H9 (cell line): ENCODE data around the gene ZNF146. TPM values are rescaled to one million over a fixed set of nuclear protein-coding genes. Genes with fewer than 3 reads are reported as not detected.

Source experiments
- DNase-seq: peaks from one replicate; pipeline ENCODE4 v3.0.0-alpha.2; 2017
- H2AFZ ChIP-seq: one replicate; pipeline ENCODE4 v1.6.1; 2013; ENCODE audit warnings: mild to moderate bottlenecking, low read length, control low read depth, moderate library complexity
- H2AK5ac ChIP-seq: 2 replicates; pipeline ENCODE4 v1.6.1; 2013; ENCODE audit warnings: low read length, control low read depth, mixed read lengths; ENCODE audit not compliant: insufficient read length
- H2BK120ac ChIP-seq: one replicate; pipeline ENCODE4 v1.6.1; 2013; ENCODE audit warnings: low read depth, mild to moderate bottlenecking, low read length, control low read depth, inconsistent platforms; ENCODE audit not compliant: poor library complexity, severe bottlenecking
- H2BK12ac ChIP-seq: 2 replicates; pipeline ENCODE4 v1.6.1; 2013; ENCODE audit warnings: low read length, control low read depth, mixed read lengths, low read depth; ENCODE audit not compliant: insufficient read length
- H2BK15ac ChIP-seq: 2 replicates; pipeline ENCODE4 v1.6.1; 2013; ENCODE audit warnings: low read depth, low read length, control low read depth
- H2BK20ac ChIP-seq: one replicate; pipeline ENCODE4 v1.6.1; 2013; ENCODE audit warnings: low read depth, mild to moderate bottlenecking, low read length, control low read depth, inconsistent platforms; ENCODE audit not compliant: poor library complexity, severe bottlenecking
- H2BK5ac ChIP-seq: 2 replicates; pipeline ENCODE4 v1.6.1; 2013; ENCODE audit warnings: low read length, control low read depth, mixed read lengths; ENCODE audit not compliant: insufficient read length
- H3K14ac ChIP-seq: 2 replicates; pipeline ENCODE4 v1.6.1; 2013; ENCODE audit warnings: low read length, control low read depth; ENCODE audit not compliant: insufficient read depth
- H3K18ac ChIP-seq: 2 replicates; pipeline ENCODE4 v1.6.1; 2013; ENCODE audit warnings: low read depth, mild to moderate bottlenecking, mixed read lengths, low read length, control low read depth; ENCODE audit not compliant: insufficient read length
- H3K23ac ChIP-seq: 2 replicates; pipeline ENCODE4 v1.6.1; 2013; ENCODE audit warnings: low read length, control low read depth, mixed read lengths, low read depth; ENCODE audit not compliant: insufficient read length
- H3K23me2 ChIP-seq: 2 replicates; pipeline ENCODE4 v1.6.1; 2013; ENCODE audit warnings: low read depth, mild to moderate bottlenecking, mixed read lengths, low read length, control low read depth; ENCODE audit not compliant: insufficient read length, poor library complexity, severe bottlenecking
- H3K27ac ChIP-seq: 2 replicates; pipeline ENCODE4 v1.5.1; 2013; ENCODE audit warnings: low read length, control low read depth, mixed read lengths, low read depth; ENCODE audit not compliant: insufficient read length
- H3K27me3 ChIP-seq: 2 replicates; pipeline ENCODE4 v1.6.1; 2013; ENCODE audit warnings: low read length, control low read depth, inconsistent platforms; ENCODE audit not compliant: insufficient read depth
- H3K4ac ChIP-seq: 2 replicates; pipeline ENCODE4 v1.6.1; 2013; ENCODE audit warnings: low read depth, mild to moderate bottlenecking, control low read depth, inconsistent platforms, low read length, moderate library complexity
- H3K4me1 ChIP-seq: 2 replicates; pipeline ENCODE4 v1.6.1; 2013; ENCODE audit warnings: low read length, control low read depth, inconsistent platforms; ENCODE audit not compliant: insufficient read depth
- H3K4me2 ChIP-seq: 2 replicates; pipeline ENCODE4 v1.6.1; 2013; ENCODE audit warnings: low read length, control low read depth, mixed read lengths; ENCODE audit not compliant: insufficient read length, insufficient read depth
- H3K56ac ChIP-seq: 2 replicates; pipeline ENCODE4 v1.6.1; 2013; ENCODE audit warnings: low read depth, mild to moderate bottlenecking, mixed read lengths, low read length, control low read depth; ENCODE audit not compliant: insufficient read length
- H3K79me1 ChIP-seq: 2 replicates; pipeline ENCODE4 v1.6.1; 2013; ENCODE audit warnings: low read depth, mild to moderate bottlenecking, moderate library complexity, low read length, control low read depth, inconsistent platforms; ENCODE audit not compliant: insufficient read depth, poor library complexity, severe bottlenecking
- H3K79me2 ChIP-seq: 2 replicates; pipeline ENCODE4 v1.6.1; 2013; ENCODE audit warnings: low read length, control low read depth, inconsistent platforms; ENCODE audit not compliant: insufficient read depth
- H3K9ac ChIP-seq: 2 replicates; pipeline ENCODE4 v1.6.1; 2013; ENCODE audit warnings: low read length, control low read depth, mixed read lengths; ENCODE audit not compliant: insufficient read length; ENCODE audit errors: extremely low read depth
- H3K9me3 ChIP-seq: one replicate; pipeline ENCODE4 v1.6.1; 2013; ENCODE audit warnings: low read depth, low read length, inconsistent platforms; ENCODE audit not compliant: control insufficient read depth
- H3T11ph ChIP-seq: one replicate; pipeline ENCODE4 v1.6.1; 2013; ENCODE audit warnings: mild to moderate bottlenecking, low read length, control low read depth, inconsistent platforms
- H4K20me1 ChIP-seq: one replicate; pipeline ENCODE4 v1.6.1; 2013; ENCODE audit not compliant: control insufficient read depth, insufficient read length, insufficient read depth
- H4K5ac ChIP-seq: 2 replicates; pipeline ENCODE4 v1.6.1; 2013; ENCODE audit warnings: low read depth, mild to moderate bottlenecking, mixed read lengths, low read length, control low read depth; ENCODE audit not compliant: insufficient read length
- H4K8ac ChIP-seq: replicated peaks from 2 replicates; pipeline ENCODE4 v1.6.1; 2013; ENCODE audit warnings: low read length, control low read depth, mixed read lengths, low read depth; ENCODE audit not compliant: insufficient read length
- H4K91ac ChIP-seq: 2 replicates; pipeline ENCODE4 v1.6.1; 2013; ENCODE audit warnings: low read depth, mild to moderate bottlenecking, moderate library complexity, mixed read lengths, low read length, control low read depth; ENCODE audit not compliant: insufficient read length
- H3K27ac Mint-ChIP-seq, 3 experiments: 2 replicates in 2 of 3; 3 replicates in 1 of 3; pipeline ENCODE4 v1.8.0; 2020 to 2021; ENCODE audit warnings: mixed read lengths in 3 of 3, mild to moderate bottlenecking in 1 of 3, moderate library complexity in 1 of 3
- H3K27me3 Mint-ChIP-seq: 2 replicates; pipeline ENCODE4 v1.8.0; 2021; ENCODE audit warnings: low read depth, mild to moderate bottlenecking, moderate library complexity, mixed read lengths
- H3K36me3 Mint-ChIP-seq, 3 experiments: 2 replicates in 2 of 3; 3 replicates in 1 of 3; pipeline ENCODE4 v1.8.0; 2020 to 2021; ENCODE audit warnings: low read depth in 3 of 3, mixed read lengths in 3 of 3; ENCODE audit not compliant: insufficient read depth in 1 of 3
- H3K4me1 Mint-ChIP-seq, 2 experiments: 2 replicates each; pipeline ENCODE4 v1.8.0; 2020; ENCODE audit warnings: mixed read lengths in 2 of 2
- H3K4me3 Mint-ChIP-seq, 2 experiments: 2 replicates in 1 of 2; 3 replicates in 1 of 2; pipeline ENCODE4 v1.8.0; 2020 to 2021; ENCODE audit warnings: mild to moderate bottlenecking in 2 of 2, mixed read lengths in 2 of 2, moderate library complexity in 1 of 2
- H3K9me3 Mint-ChIP-seq, 2 experiments: 2 replicates in 1 of 2; 3 replicates in 1 of 2; pipeline ENCODE4 v1.8.0; 2020; ENCODE audit warnings: mild to moderate bottlenecking in 2 of 2, mixed read lengths in 2 of 2, moderate library complexity in 1 of 2
- WGBS: extraction: QIAGEN DNeasy Blood & Tissue Kit; methylation state at CpG from one replicate; pipeline ENCODE4 v1.1.7; 2013; ENCODE audit warnings: missing lambda C conversion rate, low lambda C conversion rate, mixed read lengths; ENCODE audit not compliant: insufficient read length; ENCODE audit errors: extremely low coverage; 5-methylcytosine and 5-hydroxymethylcytosine counted together
- total RNA-seq: library from RNA; stranded (reverse); gene quantifications from 2 replicates; pipeline ENCODE4 v1.2.1, GENCODE V29; 2021
- TF ChIP-seq, protein P1 (sequence below): fragments of 200-600 bp; sonication (generic); conservative IDR thresholded peaks from 3 replicates; pipeline ENCODE4 v1.8.0; 2021; ENCODE audit warnings: antibody characterized with exemption, mild to moderate bottlenecking

Gene ZNF146
- total RNA-seq, 1 experiment from 2014 or later = 166 TPM

DNA sequence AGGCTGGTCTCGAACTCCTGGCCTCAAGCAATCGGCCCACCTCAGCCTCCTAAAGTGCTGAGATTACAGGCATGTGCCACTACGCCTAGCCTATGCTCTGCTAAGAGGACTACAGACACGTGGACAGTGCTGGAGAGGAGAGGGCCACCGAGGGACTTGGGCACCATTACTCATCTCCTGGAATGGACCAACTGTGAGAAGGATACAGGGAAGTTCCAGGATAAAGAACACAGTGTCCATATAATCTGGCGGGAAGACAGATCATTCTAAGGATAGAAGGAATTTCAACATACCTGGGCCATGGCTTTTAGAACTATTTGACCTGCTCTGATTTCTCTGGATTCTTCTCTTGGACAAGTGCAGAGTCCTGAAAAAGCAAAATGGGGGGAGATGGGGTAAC lies 13.2 kb upstream of the ZNF146 start:
- H3K56ac ChIP-seq = no peak overlapping the region
- Mint-ChIP-seq H3K36me3 (no peaks in the 10 kb centered on the region), H3K27ac (no peak overlapping the region), H3K27me3 (no peaks in the 10 kb centered on the region; the same call in none of the 2 replicates), H3K4me1 (no peaks in the 10 kb centered on the region; a peak in 1 of 4 replicates), H3K9me3 (no peaks in the 10 kb centered on the region), H3K4me3 (no peak overlapping the region)
- no peak overlapping the region for H3T11ph ChIP-seq
- H2BK15ac ChIP-seq = no peak overlapping the region
- no peak overlapping the region for H3K4ac ChIP-seq
- H4K8ac ChIP-seq = no peak overlapping the region
- H3K9ac ChIP-seq = no peak overlapping the region
- H3K4me2 ChIP-seq = no peak overlapping the region
- no peaks in the 10 kb centered on the region for H4K20me1 ChIP-seq
- no peak overlapping the region for H3K23ac ChIP-seq
- no peak overlapping the region for H4K91ac ChIP-seq
- H2AK5ac ChIP-seq = no peak overlapping the region
- no peak for DNase-seq
- H4K5ac ChIP-seq = no peak overlapping the region
- H2BK12ac ChIP-seq = no peak overlapping the region
- no peak overlapping the region for H2BK5ac ChIP-seq
- H3K79me1 ChIP-seq = no peaks in the 10 kb centered on the region
- no CpG with 5 or more reads among the region's 6 CpGs for WGBS
- no peaks in the 10 kb centered on the region for H3K9me3 ChIP-seq
- H3K23me2 ChIP-seq = no peaks in the 10 kb centered on the region
- no peak overlapping the region for H2BK20ac ChIP-seq
- H2BK120ac ChIP-seq = no peak overlapping the region
- TF ChIP-seq, protein P1, sequence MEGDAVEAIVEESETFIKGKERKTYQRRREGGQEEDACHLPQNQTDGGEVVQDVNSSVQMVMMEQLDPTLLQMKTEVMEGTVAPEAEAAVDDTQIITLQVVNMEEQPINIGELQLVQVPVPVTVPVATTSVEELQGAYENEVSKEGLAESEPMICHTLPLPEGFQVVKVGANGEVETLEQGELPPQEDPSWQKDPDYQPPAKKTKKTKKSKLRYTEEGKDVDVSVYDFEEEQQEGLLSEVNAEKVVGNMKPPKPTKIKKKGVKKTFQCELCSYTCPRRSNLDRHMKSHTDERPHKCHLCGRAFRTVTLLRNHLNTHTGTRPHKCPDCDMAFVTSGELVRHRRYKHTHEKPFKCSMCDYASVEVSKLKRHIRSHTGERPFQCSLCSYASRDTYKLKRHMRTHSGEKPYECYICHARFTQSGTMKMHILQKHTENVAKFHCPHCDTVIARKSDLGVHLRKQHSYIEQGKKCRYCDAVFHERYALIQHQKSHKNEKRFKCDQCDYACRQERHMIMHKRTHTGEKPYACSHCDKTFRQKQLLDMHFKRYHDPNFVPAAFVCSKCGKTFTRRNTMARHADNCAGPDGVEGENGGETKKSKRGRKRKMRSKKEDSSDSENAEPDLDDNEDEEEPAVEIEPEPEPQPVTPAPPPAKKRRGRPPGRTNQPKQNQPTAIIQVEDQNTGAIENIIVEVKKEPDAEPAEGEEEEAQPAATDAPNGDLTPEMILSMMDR = no peak
- H3K4me1 ChIP-seq = no peaks in the 10 kb centered on the region
- H2AFZ ChIP-seq = no peak overlapping the region
- no peaks in the 10 kb centered on the region for H3K79me2 ChIP-seq
- no peaks in the 10 kb centered on the region for H3K27me3 ChIP-seq
- H3K27ac ChIP-seq = no peak overlapping the region
- no peak overlapping the region for H3K18ac ChIP-seq
- no peak overlapping the region for H3K14ac ChIP-seq
